OCI-LY3 (cell line): Measurements from ENCODE around the gene OPCML.

Experiments
- H2AFZ ChIP-seq: fragments of 200-600, 300-600 bp; shearing (Covaris generic); 2 replicates; pipeline ENCODE4 v1.6.0; 2014; ENCODE audit warnings: antibody characterized with exemption, low read depth, low read length
- H3K27ac ChIP-seq: fragments of 200-600, 300-600 bp; sonication (generic); 2 replicates; pipeline ENCODE4 v1.5.1; 2014; ENCODE audit warnings: mild to moderate bottlenecking, low read length, moderate library complexity, mixed read lengths
- H3K27me3 ChIP-seq: fragments of 200-600, 300-600 bp; sonication (generic); 2 replicates; pipeline ENCODE4 v1.6.1; 2014; ENCODE audit warnings: low read depth, low read length, mixed read lengths
- H3K36me3 ChIP-seq: fragments of 200-600, 300-600 bp; sonication (generic); replicated peaks from 2 replicates; pipeline ENCODE3; 2014; ENCODE audit warnings: low read depth, low read length, mixed read lengths
- H3K4me1 ChIP-seq: fragments of 300-600, 200-600 bp; sonication (generic); 2 replicates; pipeline ENCODE4 v1.6.1; 2014; ENCODE audit warnings: low read length, mixed read lengths
- H3K4me2 ChIP-seq: fragments of 200-600, 300-600 bp; sonication (generic); 2 replicates; pipeline ENCODE4 v1.6.1; 2014; ENCODE audit warnings: low read length, mixed read lengths
- H3K4me3 ChIP-seq: fragments of 300-600, 200-600 bp; sonication (generic); 2 replicates; pipeline ENCODE4 v1.5.1; 2014; ENCODE audit warnings: antibody characterized with exemption, mild to moderate bottlenecking, low read length, moderate library complexity
- H3K79me2 ChIP-seq: fragments of 300-600, 200-600 bp; shearing (Covaris generic); 2 replicates; pipeline ENCODE4 v1.6.1; 2014; ENCODE audit warnings: mild to moderate bottlenecking, low read length, mixed read lengths
- H3K9ac ChIP-seq: fragments of 300-600, 200-600 bp; shearing (Covaris generic); 2 replicates; pipeline ENCODE4 v1.6.0; 2014; ENCODE audit warnings: mild to moderate bottlenecking, low read length, moderate library complexity
- H3K9me3 ChIP-seq: fragments of 200-600, 300-600 bp; shearing (Covaris generic); 2 replicates; pipeline ENCODE4 v1.6.1; 2014; ENCODE audit warnings: low read length, mixed read lengths; ENCODE audit not compliant: insufficient read depth
- H4K20me1 ChIP-seq: fragments of 200-600, 300-600 bp; sonication (generic); 2 replicates; pipeline ENCODE4 v1.6.1; 2016; ENCODE audit warnings: low read length, mixed read lengths; ENCODE audit not compliant: insufficient read depth
- CTCF ChIP-seq: fragments of 200-600, 300-600 bp; sonication (generic); IDR thresholded peaks from 2 replicates; pipeline ENCODE4 v1.5.1; 2014; ENCODE audit warnings: antibody characterized with exemption, low read length, low read depth
- EZH2phosphoT487 ChIP-seq: fragments of 200-600 bp; shearing (Covaris generic); IDR thresholded peaks from 2 replicates; pipeline ENCODE4 v1.6.1; 2018; ENCODE audit warnings: antibody characterized with exemption, mixed run types, low read depth

OPCML gene

DNA sequence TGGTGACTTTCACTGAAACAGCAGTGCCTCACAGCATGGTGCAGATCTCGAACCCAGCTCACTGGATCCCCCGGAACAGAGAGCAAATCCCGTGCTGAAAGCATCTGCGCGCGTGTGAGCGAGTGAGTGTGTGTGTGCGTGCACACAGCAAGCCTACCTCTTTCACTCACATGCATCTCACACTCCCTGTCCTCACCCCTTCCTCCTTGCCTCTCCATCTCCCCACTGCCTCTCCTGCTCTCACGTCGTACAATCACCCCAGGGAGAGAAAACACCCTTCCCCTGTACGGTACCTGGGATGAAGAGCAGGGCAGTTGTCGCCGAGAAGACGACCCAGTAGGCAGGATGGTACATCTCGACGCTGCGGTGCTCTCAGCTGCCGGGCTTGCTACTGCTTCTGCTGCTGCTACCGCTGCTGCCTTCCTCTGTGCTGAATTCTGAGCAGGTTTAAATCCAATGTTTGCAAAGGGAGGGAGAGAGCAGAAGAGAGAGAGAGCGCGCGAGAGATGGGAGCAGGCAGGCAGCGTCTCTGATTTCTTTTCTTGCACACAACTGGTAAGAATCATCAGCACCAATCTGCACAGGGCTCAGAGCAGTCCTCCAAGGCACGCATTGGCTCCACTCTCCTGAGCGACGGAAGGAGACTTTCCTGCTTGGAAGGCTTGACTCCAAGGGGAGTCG is at the start of gene OPCML:
OPCML (minus strand) TSS at position 531 of the 681 bp plus-strand sequence.
- Histone ChIP-seq H3K36me3 (no peaks in the 10 kb centered on the region), H3K79me2 (no peaks in the 10 kb centered on the region), H2AFZ (no peak within 1 kb of the TSS), H3K4me1 (no peaks in the 10 kb centered on the region), H3K27me3 (no peaks in the 10 kb centered on the region), H3K9me3 (no peaks in the 10 kb centered on the region), H3K9ac (no peak within 1 kb of the TSS), H3K4me2 (no peak within 1 kb of the TSS), H3K4me3 (no peak within 1 kb of the TSS), H4K20me1 (no peaks in the 10 kb centered on the region), H3K27ac (no peak within 1 kb of the TSS)
- TF ChIP-seq CTCF (no peak), EZH2phosphoT487 (no peak)

DNA sequence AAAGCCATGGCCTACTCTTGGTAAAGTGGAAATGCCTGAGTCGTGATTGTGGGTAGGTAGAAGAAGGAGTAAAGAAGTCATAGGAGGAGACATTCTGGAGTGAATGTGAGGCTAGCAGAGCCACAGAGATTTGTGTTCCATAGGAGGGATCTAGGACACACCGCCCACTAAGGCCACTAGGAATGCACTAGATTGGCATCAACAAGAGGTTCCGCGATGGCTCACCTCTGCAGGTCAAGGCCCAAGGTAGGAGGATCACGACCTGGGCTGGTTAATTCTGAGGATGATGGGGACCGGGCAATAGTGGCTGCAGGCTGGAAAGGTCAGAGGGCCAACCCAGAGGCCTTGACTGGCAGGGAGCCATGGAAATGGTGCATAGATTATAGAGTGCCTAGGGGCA is 48.8 kb upstream of the OPCML start:
- H3K27me3 ChIP-seq = no peaks in the 10 kb centered on the region
- no peak overlapping the region for H3K9ac ChIP-seq
- H3K9me3 ChIP-seq = no peaks in the 10 kb centered on the region
- H3K36me3 ChIP-seq = no peaks in the 10 kb centered on the region
- no peak overlapping the region for H3K27ac ChIP-seq
- TF ChIP-seq CTCF (no peak), EZH2phosphoT487 (no peak)
- H3K79me2 ChIP-seq = no peaks in the 10 kb centered on the region
- no peak overlapping the region for H3K4me2 ChIP-seq
- no peaks in the 10 kb centered on the region for H4K20me1 ChIP-seq
- no peaks in the 10 kb centered on the region for H3K4me1 ChIP-seq
- no peak overlapping the region for H3K4me3 ChIP-seq
- H2AFZ ChIP-seq = no peak overlapping the region

GRCh38 chr11:133579165-133580031 is 47.1 kb upstream of the OPCML start:
- H3K36me3 ChIP-seq = no peaks in the 10 kb centered on the region
- no peak for TF ChIP-seq EZH2phosphoT487
- H4K20me1 ChIP-seq = no peaks in the 10 kb centered on the region
- H3K9ac ChIP-seq = no peak overlapping the region
- H2AFZ ChIP-seq = no peak overlapping the region
- no peaks in the 10 kb centered on the region for H3K79me2 ChIP-seq
- no peak overlapping the region for H3K4me2 ChIP-seq
- H3K4me3 ChIP-seq = no peak overlapping the region
- H3K27me3 ChIP-seq = no peaks in the 10 kb centered on the region
- no peaks in the 10 kb centered on the region for H3K9me3 ChIP-seq
- H3K27ac ChIP-seq = no peak overlapping the region
- no peaks in the 10 kb centered on the region for H3K4me1 ChIP-seq

DNA sequence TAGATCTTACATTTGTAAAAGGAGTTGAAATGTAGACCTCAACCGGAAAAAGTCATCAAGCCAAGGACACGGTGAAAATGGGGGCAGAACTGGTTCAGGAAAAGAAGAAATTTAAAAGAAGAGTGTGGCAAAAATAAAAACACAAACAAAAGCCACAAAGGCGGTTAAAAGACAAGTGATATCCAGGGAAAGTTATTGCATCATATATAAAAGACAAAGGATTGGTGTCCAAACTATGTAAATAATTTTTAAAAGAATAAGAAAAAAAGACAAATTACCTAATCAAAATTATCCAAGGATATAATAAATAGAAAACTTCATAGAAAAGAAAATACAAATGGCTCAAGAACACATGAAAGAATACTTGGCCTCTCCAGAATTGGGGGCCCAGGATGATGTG is 45.1 kb upstream of the OPCML start:
- Histone ChIP-seq H3K9me3 (no peaks in the 10 kb centered on the region), H3K36me3 (no peaks in the 10 kb centered on the region), H3K79me2 (no peaks in the 10 kb centered on the region), H3K9ac (no peak overlapping the region), H3K27me3 (no peaks in the 10 kb centered on the region), H3K4me3 (no peak overlapping the region), H4K20me1 (no peaks in the 10 kb centered on the region), H3K4me1 (no peaks in the 10 kb centered on the region), H2AFZ (no peak overlapping the region), H3K27ac (no peak overlapping the region), H3K4me2 (no peak overlapping the region)
- TF ChIP-seq CTCF (no peak), EZH2phosphoT487 (no peak)
